ENCODE measurements around the gene RPL23. TPM values are rescaled to one million over a fixed set of nuclear protein-coding genes. Genes with fewer than 3 reads are reported as not detected.

RPL23 gene
- total and polyA plus RNA-seq, 9 of the 15 experiments (the other 6 are each of a cell fraction or from before 2014, with no cell fraction given), result 1,745 to 3,667 (median 3,096) TPM

DNA sequence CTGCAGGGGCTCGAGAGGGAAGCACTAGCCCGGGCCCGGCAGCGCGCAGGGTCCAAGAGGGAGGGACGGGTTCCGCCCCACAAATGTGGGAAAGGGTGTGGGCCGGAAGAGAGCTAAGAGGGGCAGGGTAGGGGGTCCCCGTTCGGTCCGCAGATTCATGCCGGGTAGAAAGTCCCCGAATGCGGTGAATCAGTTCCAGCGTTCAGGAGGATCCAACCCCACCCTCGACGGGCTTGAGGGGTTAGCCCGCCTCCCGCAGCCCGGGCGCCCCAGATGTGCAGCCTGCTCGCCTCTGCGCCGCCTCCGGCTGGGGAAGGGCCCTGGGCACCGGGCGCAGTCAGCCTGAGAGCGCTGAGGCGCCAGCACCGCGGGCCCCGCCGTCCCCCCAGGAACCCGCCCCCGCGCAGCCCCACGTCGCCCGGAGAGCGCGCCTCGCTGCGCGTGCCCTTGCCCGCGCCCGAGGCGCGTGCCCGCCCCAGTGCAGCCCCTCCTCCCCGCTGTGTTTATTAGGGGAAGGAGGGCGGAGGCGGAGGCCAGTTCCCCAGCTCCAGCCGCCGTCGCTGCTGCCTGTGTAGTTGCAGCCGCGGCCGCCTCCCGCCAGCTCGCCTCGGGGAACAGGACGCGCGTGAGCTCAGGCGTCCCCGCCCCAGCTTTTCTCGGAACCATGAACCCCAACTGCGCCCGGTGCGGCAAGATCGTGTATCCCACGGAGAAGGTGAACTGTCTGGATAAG lies 16.2 kb upstream of the RPL23 start, which contains the start of gene LASP1 (continued):
- no peak for TF ChIP-seq ZBTB9 (CRISPR knock-in tag; IDR thresholded peaks at IDR 0.05)
- no peak for TF ChIP-seq STAT5B (CRISPR knock-in tag; IDR thresholded peaks at IDR 0.05)
- TF ChIP-seq MIER1 (IDR thresholded peaks at IDR 0.05; ENCODE audit: low read depth), result no peak
- no peak for TF ChIP-seq SRSF9 (IDR thresholded peaks at IDR 0.05; ENCODE audit: borderline replicate concordance, low read depth, low read length)
- no peak for TF ChIP-seq ETV5 (CRISPR knock-in tag; IDR thresholded peaks at IDR 0.05; ENCODE audit: low read depth)
- no peak for TF ChIP-seq BRF2 (IDR thresholded peaks at IDR 0.05; ENCODE audit: borderline replicate concordance, insufficient read depth, insufficient read length)
- TF ChIP-seq HMBOX1 (IDR thresholded peaks at IDR 0.05), result no peak
- no peak for TF ChIP-seq PRDM10 (IDR thresholded peaks at IDR 0.05; ENCODE audit: partially characterized antibody)
- no peak for TF ChIP-seq ZNF707 (CRISPR knock-in tag; conservative IDR thresholded peaks at IDR 0.05)
- TF ChIP-seq USF1 (CRISPR knock-in tag; IDR thresholded peaks at IDR 0.05), result no peak
- peak; percentile 74; the same call in 1 of the 2 replicates for TF ChIP-seq ZNF644 (tag; IDR thresholded peaks at IDR 0.05; ENCODE audit: low read depth)
- peak; percentile 74 for TF ChIP-seq NRF1 (conservative IDR thresholded peaks at IDR 0.05 in 1 of 2, IDR thresholded peaks at IDR 0.05 in 1 of 2)
- no peak for TF ChIP-seq IRF1 (CRISPR knock-in tag; IDR thresholded peaks at IDR 0.05; ENCODE audit: borderline replicate concordance)
- TF ChIP-seq STAT6 (CRISPR knock-in tag; IDR thresholded peaks at IDR 0.05), result 0 out of 2 replicates have a peak, but pooled peaks have one; percentile 39
